Bronchial epithelial cell (primary cell): ENCODE measurements around the gene NRARP. TPM values are rescaled to one million over a fixed set of nuclear protein-coding genes. Genes with fewer than 3 reads are reported as not detected.
A peak's percentile ranks its signal among the peaks of the same experiment; 100 is the strongest.

Experiments
- DNase-seq: peaks from one replicate; pipeline ENCODE4 v3.0.0-alpha.2; 2010; ENCODE audit warnings: low read depth
- FAIRE-seq: peaks from 2 replicates; lab custom pipeline; 2011; peaks lifted over from hg19 to GRCh38; lab: Jason Lieb, UNC
- H3K27me3 ChIP-seq: 2 replicates; pipeline ENCODE4 v1.5.1; 2011; ENCODE audit warnings: low read length; ENCODE audit not compliant: control insufficient read depth, insufficient read depth
- H3K36me3 ChIP-seq: 2 replicates; pipeline ENCODE4 v1.5.1; 2011; ENCODE audit warnings: low read length; ENCODE audit not compliant: control insufficient read depth, insufficient read depth
- H3K4me3 ChIP-seq: 2 replicates; pipeline ENCODE4 v1.5.1; 2011; ENCODE audit warnings: mild to moderate bottlenecking, low read depth, low read length, control low read depth
- CTCF ChIP-seq: IDR thresholded peaks from 2 replicates; pipeline ENCODE4 v1.5.1; 2011; ENCODE audit warnings: mild to moderate bottlenecking, moderate library complexity, low read length, control low read depth, inconsistent platforms; ENCODE audit not compliant: insufficient read depth, severe bottlenecking
- total RNA-seq: library from RNA; depleted of rRNA; stranded (reverse); fragments of >200 nt; gene quantifications from 2 replicates; pipeline ENCODE4 v1.2.1, GENCODE V29; 2014

Gene NRARP
- total RNA-seq, 1 donor from 2014 or later, result 3.4 TPM

- FAIRE-seq (no peak), DNase-seq (no peak)
- no peak overlapping the region for H3K4me3 ChIP-seq
- no peaks in the 10 kb centered on the region for H3K27me3 ChIP-seq
- no peaks in the 10 kb centered on the region for H3K36me3 ChIP-seq
- TF ChIP-seq CTCF, result no peak
These were observed 10.1 kb upstream of the NRARP start for GRCh38 chr9:137311986-137312851.

- DNase-seq, result peak; percentile 92
- no peak for TF ChIP-seq CTCF
- Histone ChIP-seq H3K27me3 (no peaks in the 10 kb centered on the region), H3K4me3 (no peak overlapping the region), H3K36me3 (no peaks in the 10 kb centered on the region)
- no peak for FAIRE-seq
These were observed 9.3 kb upstream of the NRARP start for GRCh38 chr9:137311171-137311985.

- no peaks in the 10 kb centered on the region for H3K27me3 ChIP-seq
- DNase-seq (peak; percentile 74), FAIRE-seq (no peak)
- H3K4me3 ChIP-seq, result no peak overlapping the region
- no peak for TF ChIP-seq CTCF
- H3K36me3 ChIP-seq, result no peaks in the 10 kb centered on the region
These were observed 8.3 kb upstream of the NRARP start for GRCh38 chr9:137310189-137311052.

GRCh38 chr9:137309368-137310188 is 7.5 kb upstream of the NRARP start:
- DNase-seq (no peak), FAIRE-seq (no peak)
- Histone ChIP-seq H3K27me3 (no peaks in the 10 kb centered on the region), H3K4me3 (no peak overlapping the region), H3K36me3 (no peaks in the 10 kb centered on the region)
- no peak for TF ChIP-seq CTCF
